PFSK-1 (cell line): ENCODE measurements around the gene FRRS1L.

Experiments used
- FOXP2 ChIP-seq: optimal IDR thresholded peaks from 2 replicates; pipeline ENCODE3; 2011; ENCODE audit warnings: borderline replicate concordance, control low read depth, inconsistent platforms; ENCODE audit not compliant: insufficient read depth; ENCODE audit errors: extremely low read length, extremely low read depth
- POLR2AphosphoS5 ChIP-seq: IDR thresholded peaks from 2 replicates; pipeline ENCODE4 v1.6.1; 2012; ENCODE audit warnings: low read depth, mild to moderate bottlenecking, control low read depth, low read length, moderate library complexity
- SIN3A ChIP-seq: IDR thresholded peaks from 2 replicates; pipeline ENCODE4 v1.6.1; 2012; ENCODE audit warnings: mild to moderate bottlenecking, low read length, moderate library complexity, borderline replicate concordance; ENCODE audit not compliant: insufficient read depth
- TAF1 ChIP-seq: IDR thresholded peaks from 2 replicates; pipeline ENCODE4 v1.6.1; 2012; ENCODE audit warnings: low read length, control low read depth, borderline replicate concordance; ENCODE audit not compliant: insufficient read depth
- TF ChIP-seq, protein P1 (sequence below), 2 experiments: IDR thresholded peaks; 2 replicates each; pipeline versions ENCODE4 v1.6.1 to v1.8.0; 2011 to 2012; ENCODE audit warnings: low read depth in 2 of 2, low read length in 2 of 2, control low read depth in 1 of 2, inconsistent platforms in 1 of 2, mild to moderate bottlenecking in 1 of 2, moderate library complexity in 1 of 2; ENCODE audit not compliant: insufficient read depth in 1 of 2

The FRRS1L gene

DNA sequence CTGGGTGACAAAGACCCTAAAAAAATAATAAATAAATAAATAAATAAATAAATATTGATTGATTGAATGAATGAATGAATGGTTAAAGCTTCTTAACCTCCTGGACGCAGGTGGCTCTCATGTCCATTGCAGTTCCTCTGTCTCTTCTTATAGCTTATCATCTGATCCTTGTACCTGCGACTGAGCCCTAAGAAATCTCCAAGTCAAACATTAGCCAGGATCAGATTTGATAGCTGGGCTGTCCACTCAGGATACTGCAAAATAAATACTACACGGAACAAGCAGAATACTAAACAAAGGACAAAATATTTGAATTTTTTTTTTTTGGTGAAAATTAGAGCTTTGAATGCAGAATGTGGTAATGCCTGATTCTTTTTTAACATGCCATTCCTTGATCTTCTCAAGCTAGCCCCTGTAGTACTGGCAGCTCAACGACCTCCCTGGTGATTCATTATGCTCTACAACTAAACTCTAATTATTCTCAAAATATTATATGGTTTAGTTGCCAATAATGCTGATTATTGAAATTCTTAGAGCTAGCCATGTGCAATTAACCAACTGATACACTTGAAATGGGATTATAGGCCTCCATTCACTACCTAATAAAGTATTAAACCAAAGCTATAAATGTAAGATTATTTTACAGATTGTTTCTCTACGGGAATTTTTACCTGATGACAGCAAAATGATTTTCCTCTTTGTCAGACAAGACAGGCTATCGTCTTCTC lies 37.4 kb downstream of the FRRS1L start:
- no peak for TF ChIP-seq TAF1
- TF ChIP-seq SIN3A, result no peak
- TF ChIP-seq, protein P1, sequence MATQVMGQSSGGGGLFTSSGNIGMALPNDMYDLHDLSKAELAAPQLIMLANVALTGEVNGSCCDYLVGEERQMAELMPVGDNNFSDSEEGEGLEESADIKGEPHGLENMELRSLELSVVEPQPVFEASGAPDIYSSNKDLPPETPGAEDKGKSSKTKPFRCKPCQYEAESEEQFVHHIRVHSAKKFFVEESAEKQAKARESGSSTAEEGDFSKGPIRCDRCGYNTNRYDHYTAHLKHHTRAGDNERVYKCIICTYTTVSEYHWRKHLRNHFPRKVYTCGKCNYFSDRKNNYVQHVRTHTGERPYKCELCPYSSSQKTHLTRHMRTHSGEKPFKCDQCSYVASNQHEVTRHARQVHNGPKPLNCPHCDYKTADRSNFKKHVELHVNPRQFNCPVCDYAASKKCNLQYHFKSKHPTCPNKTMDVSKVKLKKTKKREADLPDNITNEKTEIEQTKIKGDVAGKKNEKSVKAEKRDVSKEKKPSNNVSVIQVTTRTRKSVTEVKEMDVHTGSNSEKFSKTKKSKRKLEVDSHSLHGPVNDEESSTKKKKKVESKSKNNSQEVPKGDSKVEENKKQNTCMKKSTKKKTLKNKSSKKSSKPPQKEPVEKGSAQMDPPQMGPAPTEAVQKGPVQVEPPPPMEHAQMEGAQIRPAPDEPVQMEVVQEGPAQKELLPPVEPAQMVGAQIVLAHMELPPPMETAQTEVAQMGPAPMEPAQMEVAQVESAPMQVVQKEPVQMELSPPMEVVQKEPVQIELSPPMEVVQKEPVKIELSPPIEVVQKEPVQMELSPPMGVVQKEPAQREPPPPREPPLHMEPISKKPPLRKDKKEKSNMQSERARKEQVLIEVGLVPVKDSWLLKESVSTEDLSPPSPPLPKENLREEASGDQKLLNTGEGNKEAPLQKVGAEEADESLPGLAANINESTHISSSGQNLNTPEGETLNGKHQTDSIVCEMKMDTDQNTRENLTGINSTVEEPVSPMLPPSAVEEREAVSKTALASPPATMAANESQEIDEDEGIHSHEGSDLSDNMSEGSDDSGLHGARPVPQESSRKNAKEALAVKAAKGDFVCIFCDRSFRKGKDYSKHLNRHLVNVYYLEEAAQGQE (IDR thresholded peaks at IDR 0.05; ENCODE audit: insufficient read depth in 1 of 2, low read depth in 2 of 2, low read length in 2 of 2), result no peak
- TF ChIP-seq POLR2AphosphoS5, result no peak
- no peak for TF ChIP-seq FOXP2

DNA sequence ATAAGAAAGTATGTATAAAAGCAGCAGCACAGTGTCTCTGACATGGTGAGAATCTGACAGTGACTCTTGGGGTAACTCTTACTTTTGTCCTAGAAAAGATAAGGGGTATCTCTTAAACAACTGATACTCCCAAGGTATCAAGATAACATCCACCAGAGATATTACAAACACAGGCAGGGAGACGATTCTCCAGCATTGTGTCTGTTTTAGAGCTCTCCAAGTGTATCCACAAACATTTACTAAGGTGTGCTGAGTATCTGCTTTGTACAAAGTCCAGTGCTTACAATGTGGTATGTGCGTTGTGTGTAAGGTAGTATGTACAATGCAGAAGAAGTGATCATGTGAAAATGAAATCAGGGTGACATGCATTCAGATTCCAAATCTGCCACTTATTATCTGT lies 42.9 kb downstream of the FRRS1L start:
- TF ChIP-seq POLR2AphosphoS5, result no peak
- no peak for TF ChIP-seq FOXP2
- TF ChIP-seq, protein P1 (IDR thresholded peaks at IDR 0.05; ENCODE audit: insufficient read depth in 1 of 2, low read depth in 2 of 2, low read length in 2 of 2), result no peak
- no peak for TF ChIP-seq TAF1

GRCh38 chr9:109122726-109123621 lies 44.1 kb downstream of the FRRS1L start:
- TF ChIP-seq, protein P1 (IDR thresholded peaks at IDR 0.05; ENCODE audit: insufficient read depth in 1 of 2, low read depth in 2 of 2, low read length in 2 of 2), result no peak
- TF ChIP-seq POLR2AphosphoS5 (no peak), TAF1 (no peak), SIN3A (no peak), FOXP2 (no peak)

DNA sequence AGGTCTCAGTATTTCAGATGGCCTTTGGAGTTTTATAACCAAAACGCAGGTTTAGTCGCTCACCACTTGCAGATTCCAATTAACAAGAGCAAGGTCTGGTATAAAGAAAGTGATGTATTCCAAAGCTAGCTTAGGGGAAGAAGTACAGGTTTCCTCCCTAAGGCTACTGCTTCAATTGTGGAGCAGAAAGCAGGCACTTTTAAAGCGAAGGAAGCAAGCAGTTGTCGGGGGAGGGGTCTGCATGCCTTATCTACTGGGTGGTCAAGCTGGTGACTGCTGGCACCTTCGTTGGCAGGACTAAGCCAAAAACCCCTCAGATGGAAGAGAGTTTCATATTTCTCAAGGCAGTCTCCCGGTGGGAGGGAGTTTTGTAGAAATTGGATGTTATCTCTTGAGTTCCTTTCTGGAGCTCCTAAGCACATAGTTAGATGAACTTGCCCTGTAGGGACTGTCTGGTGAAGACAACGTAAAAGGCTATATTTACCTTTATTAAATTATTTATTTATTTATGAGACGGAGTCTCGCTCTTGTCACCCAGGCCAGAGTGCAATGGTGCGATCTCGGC lies 45.7 kb downstream of the FRRS1L start:
- TF ChIP-seq, protein P1 (IDR thresholded peaks at IDR 0.05; ENCODE audit: insufficient read depth in 1 of 2, low read depth in 2 of 2, low read length in 2 of 2), result no peak
- TF ChIP-seq FOXP2 (no peak), TAF1 (no peak), SIN3A (no peak), POLR2AphosphoS5 (no peak)
